Endothelial cell (in vitro differentiated cells): ENCODE results near the gene SLC4A2. TPM values are rescaled to one million over a fixed set of nuclear protein-coding genes. Genes with fewer than 3 reads are reported as not detected.

Source experiments
- DNase-seq: peaks from one replicate; pipeline ENCODE4 v3.0.0; 2021; ENCODE audit warnings: low spot score
- H3K27ac Mint-ChIP-seq: one replicate; pipeline ENCODE4 v1.8.0; 2021; ENCODE audit warnings: mixed read lengths, inconsistent platforms; ENCODE audit not compliant: unreplicated experiment
- H3K27me3 Mint-ChIP-seq: one replicate; pipeline ENCODE4 v1.8.0; 2021; ENCODE audit warnings: mild to moderate bottlenecking, moderate library complexity, mixed read lengths, inconsistent platforms; ENCODE audit not compliant: unreplicated experiment
- H3K36me3 Mint-ChIP-seq: one replicate; pipeline ENCODE4 v1.8.0; 2021; ENCODE audit warnings: mild to moderate bottlenecking, low read depth, mixed read lengths, inconsistent platforms; ENCODE audit not compliant: unreplicated experiment
- H3K4me1 Mint-ChIP-seq: one replicate; pipeline ENCODE4 v1.8.0; 2021; ENCODE audit warnings: mild to moderate bottlenecking, mixed read lengths, inconsistent platforms; ENCODE audit not compliant: unreplicated experiment
- H3K4me3 Mint-ChIP-seq: one replicate; pipeline ENCODE4 v1.8.0; 2021; ENCODE audit warnings: mild to moderate bottlenecking, mixed read lengths, inconsistent platforms; ENCODE audit not compliant: unreplicated experiment
- H3K9me3 Mint-ChIP-seq: one replicate; pipeline ENCODE4 v1.8.0; 2021; ENCODE audit warnings: mixed read lengths, inconsistent platforms; ENCODE audit not compliant: unreplicated experiment
- total RNA-seq: library from RNA; stranded (reverse); fragmentation: NEBNext Ultra II Directional; extraction: Animal tissue kit (Norgen Biotek cat#: 25700); gene quantifications from one replicate; pipeline ENCODE4 v1.2.1, GENCODE V29; 2021; ENCODE audit not compliant: unreplicated experiment
- TF ChIP-seq, protein P1 (sequence below): fragments of 200-600 bp; sonication (generic); IDR thresholded peaks from one replicate; pipeline ENCODE4 v1.5.0; 2021; ENCODE audit warnings: antibody characterized with exemption; ENCODE audit not compliant: unreplicated experiment

SLC4A2 gene
- total RNA-seq, 1 donor from 2014 or later: 115 TPM

DNA sequence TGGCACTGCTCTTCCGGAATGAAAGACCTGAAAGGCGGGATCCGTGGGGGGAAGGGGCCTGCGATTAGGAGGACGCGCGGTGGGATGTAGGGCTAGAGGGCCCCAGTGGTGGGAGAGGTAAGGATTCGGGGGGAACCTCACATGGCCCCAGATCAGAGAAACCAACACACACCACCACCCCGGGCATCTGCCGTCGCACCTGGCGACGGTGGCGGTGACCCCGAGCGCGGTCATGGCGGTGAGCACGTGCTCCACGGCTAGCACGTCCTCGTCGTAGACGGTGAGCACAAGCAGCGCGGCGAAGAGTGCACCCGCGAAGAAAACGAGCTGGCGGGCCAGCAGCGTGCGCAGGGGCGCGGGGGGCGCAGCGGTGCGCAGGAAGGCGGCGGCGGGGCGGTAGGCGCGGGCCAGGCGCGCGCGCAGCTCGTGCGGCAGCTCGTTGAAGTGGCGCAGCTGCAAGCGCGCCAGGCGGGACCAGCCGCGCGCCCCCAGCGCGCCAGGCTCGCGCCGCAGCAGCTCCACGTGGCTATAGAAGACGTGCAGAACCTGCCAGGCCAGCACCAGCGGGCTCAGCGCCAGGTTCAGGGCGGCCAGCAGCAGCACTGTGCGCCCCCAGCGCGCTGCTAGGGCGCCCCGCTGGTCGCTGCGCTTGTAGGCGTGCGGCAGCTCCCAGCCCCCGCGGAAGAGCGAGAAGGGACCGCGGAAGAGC, 40.8 kb upstream of the SLC4A2 start:
- peaks cover 35% of the 10 kb centered on the region for H3K4me1 Mint-ChIP-seq
- H3K27ac Mint-ChIP-seq: no peak overlapping the region
- no peaks in the 10 kb centered on the region for H3K9me3 Mint-ChIP-seq
- H3K4me3 Mint-ChIP-seq: peak overlapping the region; percentile 51
- H3K27me3 Mint-ChIP-seq: peaks cover 40% of the 10 kb centered on the region
- H3K36me3 Mint-ChIP-seq: peaks cover 24% of the 10 kb centered on the region
- DNase-seq: no peak
- TF ChIP-seq, protein P1, sequence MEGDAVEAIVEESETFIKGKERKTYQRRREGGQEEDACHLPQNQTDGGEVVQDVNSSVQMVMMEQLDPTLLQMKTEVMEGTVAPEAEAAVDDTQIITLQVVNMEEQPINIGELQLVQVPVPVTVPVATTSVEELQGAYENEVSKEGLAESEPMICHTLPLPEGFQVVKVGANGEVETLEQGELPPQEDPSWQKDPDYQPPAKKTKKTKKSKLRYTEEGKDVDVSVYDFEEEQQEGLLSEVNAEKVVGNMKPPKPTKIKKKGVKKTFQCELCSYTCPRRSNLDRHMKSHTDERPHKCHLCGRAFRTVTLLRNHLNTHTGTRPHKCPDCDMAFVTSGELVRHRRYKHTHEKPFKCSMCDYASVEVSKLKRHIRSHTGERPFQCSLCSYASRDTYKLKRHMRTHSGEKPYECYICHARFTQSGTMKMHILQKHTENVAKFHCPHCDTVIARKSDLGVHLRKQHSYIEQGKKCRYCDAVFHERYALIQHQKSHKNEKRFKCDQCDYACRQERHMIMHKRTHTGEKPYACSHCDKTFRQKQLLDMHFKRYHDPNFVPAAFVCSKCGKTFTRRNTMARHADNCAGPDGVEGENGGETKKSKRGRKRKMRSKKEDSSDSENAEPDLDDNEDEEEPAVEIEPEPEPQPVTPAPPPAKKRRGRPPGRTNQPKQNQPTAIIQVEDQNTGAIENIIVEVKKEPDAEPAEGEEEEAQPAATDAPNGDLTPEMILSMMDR: peak; percentile 8

DNA sequence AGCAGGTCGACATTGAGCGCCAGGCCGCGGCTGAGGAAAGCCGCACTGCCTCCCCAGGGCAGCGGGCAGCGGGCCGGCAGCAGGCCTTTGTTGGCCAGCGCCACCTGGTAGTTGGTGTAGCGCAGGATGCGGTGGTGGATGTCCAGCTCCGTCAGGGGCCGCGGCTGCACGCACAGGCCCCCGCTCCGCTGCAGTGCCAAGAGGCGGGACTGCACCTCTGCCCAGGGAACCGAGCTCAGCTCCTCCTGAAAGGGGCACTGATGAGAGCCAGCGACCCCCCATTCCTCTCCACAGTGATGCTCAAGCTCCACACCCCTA, 40.3 kb upstream of the SLC4A2 start:
- TF ChIP-seq, protein P1: no peak
- Mint-ChIP-seq H3K27me3 (peaks cover 39% of the 10 kb centered on the region), H3K27ac (no peak overlapping the region), H3K36me3 (peaks cover 23% of the 10 kb centered on the region), H3K4me1 (peaks cover 35% of the 10 kb centered on the region), H3K4me3 (no peak overlapping the region), H3K9me3 (no peaks in the 10 kb centered on the region)
- DNase-seq: no peak

DNA sequence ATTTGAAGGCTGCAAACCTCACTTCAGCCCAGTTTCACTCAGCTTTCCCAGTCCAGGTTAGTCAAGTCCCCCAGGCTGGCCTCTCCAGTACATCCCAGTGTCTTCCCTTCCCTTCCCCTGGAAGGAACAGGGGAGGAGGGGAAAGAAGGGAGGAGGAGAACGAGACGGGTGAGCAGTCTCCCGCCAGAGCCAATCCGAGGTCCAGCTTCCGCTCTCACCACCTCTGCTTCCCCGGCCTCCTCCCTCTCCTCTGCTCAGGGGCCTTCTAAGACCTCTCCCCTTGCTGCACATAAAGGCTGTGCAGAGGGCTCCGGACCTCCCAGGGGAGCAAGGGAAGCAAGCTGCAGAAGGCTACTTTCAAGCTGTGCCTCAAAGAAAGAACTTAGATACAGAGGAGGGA, 39.2 kb upstream of the SLC4A2 start:
- DNase-seq: no peak

DNA sequence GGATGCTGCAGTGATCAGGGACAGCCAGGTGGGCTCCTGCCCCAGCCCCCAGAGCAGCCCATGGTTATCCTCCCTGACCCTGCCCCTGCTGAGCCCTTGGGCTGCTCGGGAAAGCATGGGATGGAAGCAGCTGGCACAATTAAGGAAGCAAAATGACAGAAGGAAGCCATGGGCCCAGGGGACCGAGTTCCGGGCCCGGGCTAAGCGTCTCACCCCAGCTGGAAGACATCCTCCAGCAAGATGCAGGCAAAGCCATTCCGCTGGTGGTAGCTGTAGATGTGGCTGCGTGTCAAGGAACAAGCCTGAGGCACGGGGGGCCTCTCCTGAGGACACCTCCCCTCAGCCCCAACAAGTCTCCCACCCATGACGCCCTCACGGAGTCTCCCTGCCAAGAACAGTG, 36.2 kb upstream of the SLC4A2 start:
- Mint-ChIP-seq H3K36me3 (peaks cover 4% of the 10 kb centered on the region), H3K27me3 (peaks cover 28% of the 10 kb centered on the region), H3K9me3 (no peaks in the 10 kb centered on the region), H3K27ac (no peak overlapping the region), H3K4me3 (no peak overlapping the region), H3K4me1 (peaks cover 16% of the 10 kb centered on the region)
- no peak for DNase-seq
- TF ChIP-seq, protein P1: no peak

More for the DNA sequence above, 39.2 kb upstream of the SLC4A2 start:
- peaks cover 16% of the 10 kb centered on the region for H3K36me3 Mint-ChIP-seq
- peaks cover 35% of the 10 kb centered on the region for H3K27me3 Mint-ChIP-seq
- H3K27ac Mint-ChIP-seq: no peak overlapping the region
- TF ChIP-seq, protein P1: no peak
- H3K9me3 Mint-ChIP-seq: no peaks in the 10 kb centered on the region
- no peak overlapping the region for H3K4me3 Mint-ChIP-seq
- peaks cover 30% of the 10 kb centered on the region for H3K4me1 Mint-ChIP-seq

DNA sequence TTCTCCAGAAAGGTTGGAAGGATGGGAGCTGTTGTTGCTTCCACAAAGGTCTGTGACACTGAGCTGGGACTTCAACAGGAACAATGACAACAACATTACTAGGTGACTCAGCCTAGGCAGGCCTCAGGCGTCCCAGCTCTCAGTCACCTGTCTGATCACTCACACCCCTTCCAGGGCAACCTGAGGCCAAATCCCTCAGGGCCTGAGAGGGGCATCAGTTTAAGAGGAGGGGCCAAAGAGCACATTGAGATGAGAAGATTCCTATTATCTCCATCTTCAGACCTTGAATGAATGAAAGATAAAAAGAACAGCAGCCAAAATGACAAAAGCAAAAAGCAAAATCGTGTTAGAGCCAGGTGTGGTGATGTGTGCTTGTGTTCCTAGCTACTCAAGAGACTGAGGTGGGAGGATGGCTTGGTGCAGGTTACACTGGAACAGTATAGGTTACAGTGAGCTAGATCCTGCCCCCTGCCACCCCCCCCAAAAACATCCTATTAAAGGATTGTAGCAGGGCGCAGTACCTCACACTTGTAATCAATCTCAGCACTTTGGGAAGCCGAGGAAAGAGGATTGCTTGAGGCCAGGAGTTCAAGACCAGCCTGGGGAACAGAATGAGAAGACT, 34.8 kb upstream of the SLC4A2 start, which contains the start of gene ATG9B:
ATG9B (minus strand) TSS at position 60 of the 622 bp plus-strand sequence. CDS start 71 bp downstream, outside the sequence.
- Mint-ChIP-seq H3K4me1 (peaks cover 17% of the 10 kb centered on the region), H3K9me3 (no peaks in the 10 kb centered on the region), H3K27ac (no peak within 1 kb of the TSS), H3K36me3 (peaks cover 4% of the 10 kb centered on the region), H3K4me3 (no peak within 1 kb of the TSS), H3K27me3 (peaks cover 23% of the 10 kb centered on the region)
- TF ChIP-seq, protein P1: no peak
- DNase-seq: no peak
